Fibroblast of peridontal ligament (primary cell): ENCODE measurements around the gene SEMA4A.
A peak's percentile ranks its signal among the peaks of the same experiment; 100 is the strongest.
"Not testable (repeated sequence)": the region's sequence is repeated elsewhere in the genome, so short reads cannot be mapped to it uniquely, and the experiment has no call there.

ENCODE experiments used
- DNase-seq: peaks from one replicate; pipeline ENCODE4 v3.0.0-alpha.2; 2010; ENCODE audit errors: extremely low read depth

SEMA4A gene

DNA sequence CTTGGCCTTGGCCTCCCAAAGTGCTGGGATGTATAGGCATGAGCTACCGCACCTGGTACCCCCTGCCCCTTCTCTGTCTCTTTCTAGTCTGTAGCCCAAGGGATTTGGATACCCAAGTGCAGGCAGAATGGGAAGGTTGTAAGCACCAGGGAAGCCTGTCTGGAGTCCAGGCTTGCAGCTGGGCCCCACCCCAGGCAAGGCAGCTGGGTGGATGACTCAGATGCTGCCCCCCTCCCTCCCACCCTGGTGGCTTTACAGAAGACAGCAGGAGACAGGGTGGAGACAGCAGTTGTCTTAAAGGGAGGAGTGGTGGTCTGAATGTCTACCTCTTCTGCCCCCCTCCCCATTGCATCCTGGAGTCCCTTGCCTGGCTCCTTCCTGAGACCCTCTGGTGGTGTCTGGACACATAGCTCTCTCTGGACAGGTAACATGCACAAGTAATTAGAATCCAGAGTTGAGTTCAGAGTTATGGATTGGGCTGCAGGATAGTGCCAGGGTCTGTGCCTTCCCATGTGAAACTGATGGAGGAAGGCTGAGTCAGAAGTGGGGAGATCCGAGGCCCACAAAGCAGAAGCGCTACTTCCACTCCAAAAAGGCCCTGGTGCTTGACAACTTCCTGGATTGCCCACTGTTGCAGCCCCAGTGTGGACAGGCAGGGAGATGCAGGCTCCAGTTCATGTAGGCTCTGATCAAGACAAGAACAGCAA is 33.7 kb upstream of the SEMA4A start:
- DNase-seq = peak; percentile 71

GRCh38 chr1:156120318-156120717 is 33.1 kb upstream of the SEMA4A start:
- no peak for DNase-seq

- peak; percentile 27 for DNase-seq
Measured at GRCh38 chr1:156121005-156121404, 32.4 kb upstream of the SEMA4A start.

DNA sequence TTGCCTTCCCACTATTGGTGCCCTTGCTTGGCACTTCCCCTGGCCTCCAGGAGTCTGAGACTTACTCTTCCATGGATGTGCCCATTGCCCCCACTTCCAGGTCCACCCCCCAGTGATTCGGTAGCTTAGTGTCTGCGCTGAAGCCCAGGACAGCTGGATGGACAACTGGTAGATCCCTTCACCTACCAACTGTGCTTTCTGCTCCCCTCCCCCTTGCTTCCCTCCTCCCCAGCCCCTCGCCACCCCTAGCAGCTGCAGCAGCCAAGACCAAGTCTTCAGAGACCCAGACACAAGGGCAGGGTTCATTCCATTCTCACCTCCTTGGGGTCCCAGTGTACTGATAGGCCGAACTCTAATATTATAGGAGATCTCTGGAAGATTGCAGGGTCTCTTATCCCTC is 31.9 kb upstream of the SEMA4A start:
- no peak for DNase-seq

DNA sequence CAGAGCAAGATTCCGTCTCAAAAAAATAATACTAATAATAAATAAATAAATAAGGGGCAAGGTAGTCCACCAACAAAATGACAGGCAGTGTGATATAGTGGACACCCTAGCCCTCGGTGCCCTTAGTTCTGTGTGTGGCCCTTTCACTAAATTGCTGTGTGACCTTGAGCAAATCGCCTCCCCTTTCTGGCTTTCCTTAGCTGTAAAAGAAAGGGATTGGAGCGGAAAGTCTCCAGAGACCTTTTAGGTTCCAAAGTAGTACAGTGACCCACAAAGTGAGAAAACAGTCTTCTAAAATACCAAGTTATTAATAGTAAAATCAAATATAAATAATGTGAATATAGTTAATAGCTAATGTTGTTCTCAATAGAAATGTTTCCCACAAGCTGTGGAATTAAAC is 31.3 kb upstream of the SEMA4A start:
- no peak for DNase-seq

DNA sequence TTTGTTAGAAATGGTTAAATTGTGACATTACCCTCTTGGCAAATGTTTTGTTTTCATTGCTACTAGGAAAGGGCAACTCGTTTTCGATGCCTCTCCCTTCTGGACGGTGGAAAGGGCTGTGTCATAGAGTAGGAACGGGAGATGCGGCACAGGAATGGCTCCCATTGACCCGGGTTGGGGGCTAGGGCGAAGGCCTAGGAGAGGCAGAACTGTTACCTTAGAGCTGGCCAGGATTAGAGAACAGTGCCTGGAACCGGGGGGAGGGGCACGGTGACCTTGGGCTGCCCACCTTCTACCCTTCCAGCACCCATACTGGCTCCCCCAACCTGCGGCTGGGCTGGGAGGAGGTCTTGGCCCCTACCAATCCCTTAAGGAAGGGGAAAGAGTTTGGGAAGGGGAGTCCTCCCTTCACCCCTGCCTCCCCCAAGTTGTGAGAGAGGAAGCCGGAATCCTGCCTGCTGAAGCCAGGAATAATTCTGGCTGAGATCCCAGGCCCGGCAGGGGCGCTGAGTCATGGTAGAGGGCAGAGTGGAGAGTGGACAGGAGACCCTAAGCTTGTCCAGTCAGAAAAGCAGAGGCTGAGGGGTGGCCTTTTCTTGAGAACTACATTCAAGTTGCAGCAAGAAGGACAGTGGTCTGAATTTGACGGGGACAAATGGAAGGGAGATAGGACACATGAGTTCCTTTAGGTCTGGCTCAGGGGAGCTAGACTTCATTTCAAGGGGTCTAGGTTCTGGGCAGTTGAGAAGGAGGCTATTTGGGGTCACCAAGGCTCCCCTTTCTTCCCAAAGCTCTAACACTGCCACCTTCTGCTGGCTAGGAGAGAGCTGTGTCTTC is 30.6 kb upstream of the SEMA4A start:
- peak; percentile 89 for DNase-seq

DNA sequence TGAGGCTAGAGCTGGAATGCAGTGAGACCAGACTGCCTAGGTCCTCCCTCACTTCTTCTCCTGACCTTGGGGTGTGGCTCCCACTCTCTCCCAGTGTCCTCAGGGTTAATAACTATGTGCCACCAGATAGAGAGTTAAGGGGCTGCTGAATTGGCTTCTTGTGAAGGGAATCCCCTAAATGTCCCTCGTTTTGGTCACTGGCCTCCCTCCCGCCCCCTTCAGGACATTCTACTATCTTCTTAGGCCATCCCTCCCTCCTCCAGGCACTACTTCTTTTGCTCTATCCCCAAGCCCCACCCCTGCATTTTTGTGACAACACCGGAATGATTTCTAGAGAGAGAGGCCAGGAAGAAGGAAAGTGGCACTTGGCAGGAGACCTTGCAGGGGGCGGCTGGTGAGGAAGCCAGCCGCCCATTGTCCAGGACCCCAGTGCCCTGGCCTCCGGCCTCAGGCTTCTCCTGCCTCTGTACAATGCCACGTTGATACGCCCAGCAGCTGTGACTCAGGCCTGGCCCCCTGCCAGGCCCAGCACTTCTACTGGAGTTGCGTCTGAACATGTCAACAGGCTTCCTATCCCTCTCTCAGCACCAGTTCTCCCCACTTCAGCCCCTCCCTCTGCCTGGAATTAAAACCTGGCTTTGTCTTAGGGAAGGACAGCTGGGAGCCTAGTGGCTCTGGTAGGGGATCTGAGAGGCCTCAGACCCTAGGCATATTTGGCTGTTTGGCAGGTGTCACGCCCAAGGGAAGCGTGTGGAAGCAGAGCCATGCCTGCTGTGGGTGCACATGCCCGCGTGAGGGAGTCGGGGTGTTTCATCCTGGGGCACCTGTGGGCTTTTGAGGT is 29.8 kb upstream of the SEMA4A start:
- DNase-seq = peak; percentile 98

GRCh38 chr1:156124557-156125483 is 28.6 kb upstream of the SEMA4A start:
- peak; percentile 56 for DNase-seq

DNA sequence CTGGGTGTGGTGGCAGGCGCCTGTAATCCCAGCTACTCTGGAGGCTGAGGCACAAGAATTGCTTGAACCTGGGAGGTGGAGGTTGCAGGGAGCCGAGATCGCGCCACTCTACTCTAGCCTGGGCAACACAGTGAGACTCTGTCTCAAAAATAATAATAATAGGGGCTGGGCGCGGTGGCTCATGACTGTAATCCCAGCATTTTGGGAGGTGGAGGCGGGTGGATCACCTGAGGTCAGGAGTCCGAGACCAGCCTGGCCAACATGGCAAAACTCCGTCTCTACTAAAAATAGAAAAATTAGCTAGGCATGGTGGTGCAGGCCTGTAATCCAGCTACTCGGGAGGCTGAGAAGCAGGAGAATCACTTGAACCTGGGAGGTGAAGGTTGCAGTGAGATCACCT is 27.8 kb upstream of the SEMA4A start:
- DNase-seq = not testable (repeated sequence)

DNA sequence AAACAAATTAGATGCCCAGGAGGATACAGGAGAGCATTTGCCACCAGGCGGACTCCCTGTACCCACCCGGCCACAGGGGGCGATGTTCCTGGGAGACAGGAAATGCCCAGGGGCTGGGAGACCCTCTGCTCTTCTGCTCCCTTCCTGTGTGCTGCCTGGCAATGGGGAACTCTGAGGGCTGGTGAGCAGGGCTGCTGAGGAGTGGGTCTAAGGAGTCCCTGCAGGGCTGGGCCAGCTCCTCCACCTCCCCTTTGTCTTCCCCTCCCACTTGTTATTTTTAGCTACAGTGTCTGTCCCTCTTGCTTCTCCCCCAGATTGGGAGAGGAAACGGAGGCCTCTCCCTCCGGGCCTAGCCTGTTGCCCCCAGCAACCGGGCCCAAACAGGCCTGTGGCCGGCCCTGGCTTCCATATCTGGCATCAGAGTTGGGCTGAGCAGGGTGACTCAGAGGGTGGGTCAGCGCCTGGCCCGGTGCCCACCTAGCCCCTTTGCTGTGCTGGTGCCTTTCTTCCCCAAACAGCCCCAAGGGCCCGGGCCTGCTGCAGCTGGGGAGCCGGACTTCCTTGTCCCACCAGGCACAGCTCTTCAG is 27.2 kb upstream of the SEMA4A start:
- DNase-seq = peak; percentile 96

GRCh38 chr1:156126630-156127534 is 26.5 kb upstream of the SEMA4A start:
- peak; percentile 80 for DNase-seq

GRCh38 chr1:156128308-156128653 is 25.1 kb upstream of the SEMA4A start:
- DNase-seq = no peak

- peak; percentile 95 for DNase-seq
Measured at GRCh38 chr1:156128654-156129597, 24.5 kb upstream of the SEMA4A start.

- DNase-seq = peak; percentile 97
Measured at GRCh38 chr1:156129687-156130577, 23.5 kb upstream of the SEMA4A start.

DNA sequence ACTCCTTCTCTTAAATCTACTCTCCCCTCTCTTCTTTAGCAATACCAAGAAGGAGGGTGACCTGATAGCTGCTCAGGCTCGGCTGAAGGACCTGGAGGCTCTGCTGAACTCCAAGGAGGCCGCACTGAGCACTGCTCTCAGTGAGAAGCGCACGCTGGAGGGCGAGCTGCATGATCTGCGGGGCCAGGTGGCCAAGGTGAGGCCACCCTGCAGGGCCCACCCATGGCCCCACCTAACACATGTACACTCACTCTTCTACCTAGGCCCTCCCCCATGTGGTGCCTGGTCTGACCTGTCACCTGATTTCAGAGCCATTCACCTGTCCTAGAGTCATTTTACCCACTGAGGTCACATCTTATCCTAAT is 22.8 kb upstream of the SEMA4A start:
- DNase-seq = no peak

- no peak for DNase-seq
Measured at GRCh38 chr1:156134716-156135435, 18.5 kb upstream of the SEMA4A start.
